H9 (cell line): ENCODE measurements around the gene NRG2. TPM values are rescaled to one million over a fixed set of nuclear protein-coding genes. Genes with fewer than 3 reads are reported as not detected.
A peak's percentile ranks its signal among the peaks of the same experiment; 100 is the strongest.

Experiments used
- DNase-seq: peaks from one replicate; pipeline ENCODE4 v3.0.0-alpha.2; 2017
- H2AFZ ChIP-seq: one replicate; pipeline ENCODE4 v1.6.1; 2013; ENCODE audit warnings: mild to moderate bottlenecking, low read length, control low read depth, moderate library complexity
- H2AK5ac ChIP-seq: 2 replicates; pipeline ENCODE4 v1.6.1; 2013; ENCODE audit warnings: low read length, control low read depth, mixed read lengths; ENCODE audit not compliant: insufficient read length
- H2BK120ac ChIP-seq: one replicate; pipeline ENCODE4 v1.6.1; 2013; ENCODE audit warnings: low read depth, mild to moderate bottlenecking, low read length, control low read depth, inconsistent platforms; ENCODE audit not compliant: poor library complexity, severe bottlenecking
- H2BK12ac ChIP-seq: 2 replicates; pipeline ENCODE4 v1.6.1; 2013; ENCODE audit warnings: low read length, control low read depth, mixed read lengths, low read depth; ENCODE audit not compliant: insufficient read length
- H2BK15ac ChIP-seq: 2 replicates; pipeline ENCODE4 v1.6.1; 2013; ENCODE audit warnings: low read depth, low read length, control low read depth
- H2BK20ac ChIP-seq: one replicate; pipeline ENCODE4 v1.6.1; 2013; ENCODE audit warnings: low read depth, mild to moderate bottlenecking, low read length, control low read depth, inconsistent platforms; ENCODE audit not compliant: poor library complexity, severe bottlenecking
- H2BK5ac ChIP-seq: 2 replicates; pipeline ENCODE4 v1.6.1; 2013; ENCODE audit warnings: low read length, control low read depth, mixed read lengths; ENCODE audit not compliant: insufficient read length
- H3K14ac ChIP-seq: 2 replicates; pipeline ENCODE4 v1.6.1; 2013; ENCODE audit warnings: low read length, control low read depth; ENCODE audit not compliant: insufficient read depth
- H3K18ac ChIP-seq: 2 replicates; pipeline ENCODE4 v1.6.1; 2013; ENCODE audit warnings: low read depth, mild to moderate bottlenecking, mixed read lengths, low read length, control low read depth; ENCODE audit not compliant: insufficient read length
- H3K23ac ChIP-seq: 2 replicates; pipeline ENCODE4 v1.6.1; 2013; ENCODE audit warnings: low read length, control low read depth, mixed read lengths, low read depth; ENCODE audit not compliant: insufficient read length
- H3K23me2 ChIP-seq: 2 replicates; pipeline ENCODE4 v1.6.1; 2013; ENCODE audit warnings: low read depth, mild to moderate bottlenecking, mixed read lengths, low read length, control low read depth; ENCODE audit not compliant: insufficient read length, poor library complexity, severe bottlenecking
- H3K27ac ChIP-seq: 2 replicates; pipeline ENCODE4 v1.5.1; 2013; ENCODE audit warnings: low read length, control low read depth, mixed read lengths, low read depth; ENCODE audit not compliant: insufficient read length
- H3K27me3 ChIP-seq: 2 replicates; pipeline ENCODE4 v1.6.1; 2013; ENCODE audit warnings: low read length, control low read depth, inconsistent platforms; ENCODE audit not compliant: insufficient read depth
- H3K4ac ChIP-seq: 2 replicates; pipeline ENCODE4 v1.6.1; 2013; ENCODE audit warnings: low read depth, mild to moderate bottlenecking, control low read depth, inconsistent platforms, low read length, moderate library complexity
- H3K4me1 ChIP-seq: 2 replicates; pipeline ENCODE4 v1.6.1; 2013; ENCODE audit warnings: low read length, control low read depth, inconsistent platforms; ENCODE audit not compliant: insufficient read depth
- H3K4me2 ChIP-seq: 2 replicates; pipeline ENCODE4 v1.6.1; 2013; ENCODE audit warnings: low read length, control low read depth, mixed read lengths; ENCODE audit not compliant: insufficient read length, insufficient read depth
- H3K56ac ChIP-seq: 2 replicates; pipeline ENCODE4 v1.6.1; 2013; ENCODE audit warnings: low read depth, mild to moderate bottlenecking, mixed read lengths, low read length, control low read depth; ENCODE audit not compliant: insufficient read length
- H3K79me1 ChIP-seq: 2 replicates; pipeline ENCODE4 v1.6.1; 2013; ENCODE audit warnings: low read depth, mild to moderate bottlenecking, moderate library complexity, low read length, control low read depth, inconsistent platforms; ENCODE audit not compliant: insufficient read depth, poor library complexity, severe bottlenecking
- H3K79me2 ChIP-seq: 2 replicates; pipeline ENCODE4 v1.6.1; 2013; ENCODE audit warnings: low read length, control low read depth, inconsistent platforms; ENCODE audit not compliant: insufficient read depth
- H3K9ac ChIP-seq: 2 replicates; pipeline ENCODE4 v1.6.1; 2013; ENCODE audit warnings: low read length, control low read depth, mixed read lengths; ENCODE audit not compliant: insufficient read length; ENCODE audit errors: extremely low read depth
- H3K9me3 ChIP-seq: one replicate; pipeline ENCODE4 v1.6.1; 2013; ENCODE audit warnings: low read depth, low read length, inconsistent platforms; ENCODE audit not compliant: control insufficient read depth
- H3T11ph ChIP-seq: one replicate; pipeline ENCODE4 v1.6.1; 2013; ENCODE audit warnings: mild to moderate bottlenecking, low read length, control low read depth, inconsistent platforms
- H4K20me1 ChIP-seq: one replicate; pipeline ENCODE4 v1.6.1; 2013; ENCODE audit not compliant: control insufficient read depth, insufficient read length, insufficient read depth
- H4K5ac ChIP-seq: 2 replicates; pipeline ENCODE4 v1.6.1; 2013; ENCODE audit warnings: low read depth, mild to moderate bottlenecking, mixed read lengths, low read length, control low read depth; ENCODE audit not compliant: insufficient read length
- H4K8ac ChIP-seq: replicated peaks from 2 replicates; pipeline ENCODE4 v1.6.1; 2013; ENCODE audit warnings: low read length, control low read depth, mixed read lengths, low read depth; ENCODE audit not compliant: insufficient read length
- H4K91ac ChIP-seq: 2 replicates; pipeline ENCODE4 v1.6.1; 2013; ENCODE audit warnings: low read depth, mild to moderate bottlenecking, moderate library complexity, mixed read lengths, low read length, control low read depth; ENCODE audit not compliant: insufficient read length
- H3K27ac Mint-ChIP-seq, 3 experiments: 2 replicates in 2 of 3; 3 replicates in 1 of 3; pipeline ENCODE4 v1.8.0; 2020 to 2021; ENCODE audit warnings: mixed read lengths in 3 of 3, mild to moderate bottlenecking in 1 of 3, moderate library complexity in 1 of 3
- H3K27me3 Mint-ChIP-seq: 2 replicates; pipeline ENCODE4 v1.8.0; 2021; ENCODE audit warnings: low read depth, mild to moderate bottlenecking, moderate library complexity, mixed read lengths
- H3K36me3 Mint-ChIP-seq, 3 experiments: 2 replicates in 2 of 3; 3 replicates in 1 of 3; pipeline ENCODE4 v1.8.0; 2020 to 2021; ENCODE audit warnings: low read depth in 3 of 3, mixed read lengths in 3 of 3; ENCODE audit not compliant: insufficient read depth in 1 of 3
- H3K4me1 Mint-ChIP-seq, 2 experiments: 2 replicates each; pipeline ENCODE4 v1.8.0; 2020; ENCODE audit warnings: mixed read lengths in 2 of 2
- H3K4me3 Mint-ChIP-seq, 2 experiments: 2 replicates in 1 of 2; 3 replicates in 1 of 2; pipeline ENCODE4 v1.8.0; 2020 to 2021; ENCODE audit warnings: mild to moderate bottlenecking in 2 of 2, mixed read lengths in 2 of 2, moderate library complexity in 1 of 2
- H3K9me3 Mint-ChIP-seq, 2 experiments: 2 replicates in 1 of 2; 3 replicates in 1 of 2; pipeline ENCODE4 v1.8.0; 2020; ENCODE audit warnings: mild to moderate bottlenecking in 2 of 2, mixed read lengths in 2 of 2, moderate library complexity in 1 of 2
- CTCF ChIP-seq: fragments of 200-600 bp; sonication (generic); conservative IDR thresholded peaks from 3 replicates; pipeline ENCODE4 v1.8.0; 2021; ENCODE audit warnings: antibody characterized with exemption, mild to moderate bottlenecking
- WGBS: extraction: QIAGEN DNeasy Blood & Tissue Kit; methylation state at CpG from one replicate; pipeline ENCODE4 v1.1.7; 2013; ENCODE audit warnings: missing lambda C conversion rate, low lambda C conversion rate, mixed read lengths; ENCODE audit not compliant: insufficient read length; ENCODE audit errors: extremely low coverage; 5-methylcytosine and 5-hydroxymethylcytosine counted together
- total RNA-seq: library from RNA; stranded (reverse); gene quantifications from 2 replicates; pipeline ENCODE4 v1.2.1, GENCODE V29; 2021

Gene NRG2
- total RNA-seq, 1 experiment from 2014 or later: not detected

GRCh38 chr5:139848508-139849100 lies 194.5 kb downstream of the NRG2 start:
- H2AK5ac ChIP-seq: no peak overlapping the region
- H2BK12ac ChIP-seq: no peak overlapping the region
- TF ChIP-seq CTCF: no peak
- no peak overlapping the region for H2BK15ac ChIP-seq
- Mint-ChIP-seq H3K4me1 (peaks cover 7 to 10% of the 10 kb centered on the region in 2 experiments), H3K27ac (no peak overlapping the region), H3K9me3 (no peaks in the 10 kb centered on the region), H3K27me3 (peaks cover 78% of the 10 kb centered on the region), H3K36me3 (no peaks in the 10 kb centered on the region), H3K4me3 (peak overlapping the region; percentile 62 to 78)
- no peaks in the 10 kb centered on the region for H3K4me1 ChIP-seq
- H3K9me3 ChIP-seq: no peaks in the 10 kb centered on the region
- H2BK5ac ChIP-seq: no peak overlapping the region
- H2AFZ ChIP-seq: no peak overlapping the region
- no peak overlapping the region for H3K14ac ChIP-seq
- no peaks in the 10 kb centered on the region for H3K23me2 ChIP-seq
- no peak overlapping the region for H3K23ac ChIP-seq
- no CpG with 5 or more reads among the region's 43 CpGs for WGBS
- H3K79me2 ChIP-seq: no peaks in the 10 kb centered on the region
- no peak overlapping the region for H4K5ac ChIP-seq
- H3K4me2 ChIP-seq: peak overlapping the region; percentile 44
- H2BK20ac ChIP-seq: no peak overlapping the region
- no peaks in the 10 kb centered on the region for H3K79me1 ChIP-seq
- peaks cover 17% of the 10 kb centered on the region; the same call in 1 of the 2 replicates for H3K27me3 ChIP-seq
- DNase-seq: peak; percentile 58
- no peak overlapping the region for H3K56ac ChIP-seq
- no peak overlapping the region for H4K91ac ChIP-seq
- H3K18ac ChIP-seq: no peak overlapping the region
- H3K4ac ChIP-seq: no peak overlapping the region
- no peak overlapping the region for H3T11ph ChIP-seq
- no peak overlapping the region for H3K9ac ChIP-seq
- H4K20me1 ChIP-seq: no peaks in the 10 kb centered on the region
- no peak overlapping the region for H4K8ac ChIP-seq
- no peak overlapping the region for H3K27ac ChIP-seq
- H2BK120ac ChIP-seq: no peak overlapping the region
